ENCODE results near the gene CCDC170.

CCDC170 gene

DNA sequence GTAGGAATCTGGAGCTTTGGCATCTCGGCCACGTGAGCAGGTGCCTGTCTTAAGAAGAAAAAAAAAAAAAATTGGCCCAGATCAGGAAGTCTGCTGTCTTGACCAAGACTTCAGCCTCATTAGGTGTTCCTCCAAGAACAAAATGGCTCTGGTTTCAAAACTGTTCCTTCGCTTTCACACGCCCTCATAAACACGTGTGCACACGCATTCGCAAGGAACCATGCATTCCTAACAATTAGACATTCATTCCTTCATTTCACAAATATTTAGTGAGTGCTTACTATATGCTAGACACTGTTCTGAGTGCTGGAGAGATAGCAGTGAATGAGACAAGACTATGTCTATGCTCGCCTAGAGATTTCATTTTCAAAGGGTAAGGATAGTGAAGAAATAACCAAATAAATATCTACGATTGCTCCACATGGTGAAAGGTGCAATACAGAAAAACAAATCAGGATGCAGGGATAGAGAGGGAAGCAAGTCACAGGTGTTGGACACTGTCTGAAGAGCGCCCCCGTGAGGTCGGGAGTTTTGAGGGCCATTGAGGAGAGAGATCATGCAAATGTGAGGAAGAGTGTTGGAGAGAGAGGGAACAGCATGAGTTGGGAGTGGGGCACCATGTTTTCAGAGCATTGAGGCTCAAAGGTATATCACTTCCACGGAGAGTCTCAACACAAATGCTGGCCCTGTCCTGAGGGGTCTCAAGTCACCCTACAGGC is 53.3 kb downstream of the CCDC170 start:
- no peak for DNase-seq (ENCODE audit: low spot score)

DNA sequence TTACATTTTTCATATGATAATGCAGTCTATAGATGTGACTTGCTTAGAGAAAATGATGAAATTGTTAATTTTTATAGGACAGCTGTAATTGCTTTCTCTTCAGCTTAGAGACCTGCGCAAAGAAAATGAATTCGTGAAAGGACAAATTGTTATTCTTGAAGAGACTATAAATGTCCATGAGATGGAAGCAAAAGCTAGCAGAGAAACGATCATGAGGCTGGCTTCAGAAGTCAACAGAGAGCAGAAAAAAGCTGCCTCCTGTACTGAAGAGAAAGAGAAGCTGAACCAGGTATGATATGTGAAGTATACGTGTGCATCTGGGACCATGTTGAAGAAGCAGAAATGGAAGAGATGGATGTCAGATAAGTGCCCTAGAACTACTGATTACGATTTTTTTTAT is 54.4 kb downstream of the CCDC170 start:
- DNase-seq (ENCODE audit: low spot score): no peak

DNA sequence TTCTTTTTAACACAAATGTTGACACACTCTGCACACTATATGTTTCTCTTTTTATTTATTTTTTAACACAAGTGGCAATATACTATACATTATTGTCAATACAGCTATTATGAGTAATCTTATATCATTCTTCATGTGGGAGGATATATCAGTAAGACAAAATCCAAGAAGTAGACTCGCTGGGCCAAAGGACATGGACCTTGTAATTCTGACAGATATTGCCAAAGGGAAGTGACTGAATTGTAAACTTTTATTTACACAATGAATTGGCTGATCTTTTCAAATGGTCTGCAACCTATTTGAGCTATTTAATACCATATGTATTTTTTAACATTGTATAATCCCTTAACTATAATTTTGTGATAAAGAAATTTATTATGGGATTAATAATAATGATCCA is 56.0 kb downstream of the CCDC170 start:
- no peak for DNase-seq (ENCODE audit: low spot score)

DNA sequence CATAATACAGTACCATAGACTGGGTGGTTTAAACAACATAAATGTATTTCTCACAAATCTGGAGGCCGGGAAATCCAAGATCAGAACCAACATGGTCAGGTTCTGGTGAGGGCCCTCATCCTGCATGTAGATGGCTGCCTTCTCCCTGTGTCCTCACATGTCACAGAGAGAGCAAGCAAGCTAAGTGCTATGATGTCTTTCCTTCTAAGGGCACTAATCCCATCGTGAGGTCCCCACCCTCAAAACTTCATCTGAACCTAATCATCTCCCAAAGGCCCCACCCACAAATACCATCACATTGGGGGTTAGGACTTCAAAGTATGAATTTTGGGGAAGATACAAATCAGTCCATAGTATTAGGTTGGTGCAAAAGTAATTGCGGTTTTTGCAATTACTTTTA is 56.8 kb downstream of the CCDC170 start:
- no peak for DNase-seq (ENCODE audit: low spot score)

DNA sequence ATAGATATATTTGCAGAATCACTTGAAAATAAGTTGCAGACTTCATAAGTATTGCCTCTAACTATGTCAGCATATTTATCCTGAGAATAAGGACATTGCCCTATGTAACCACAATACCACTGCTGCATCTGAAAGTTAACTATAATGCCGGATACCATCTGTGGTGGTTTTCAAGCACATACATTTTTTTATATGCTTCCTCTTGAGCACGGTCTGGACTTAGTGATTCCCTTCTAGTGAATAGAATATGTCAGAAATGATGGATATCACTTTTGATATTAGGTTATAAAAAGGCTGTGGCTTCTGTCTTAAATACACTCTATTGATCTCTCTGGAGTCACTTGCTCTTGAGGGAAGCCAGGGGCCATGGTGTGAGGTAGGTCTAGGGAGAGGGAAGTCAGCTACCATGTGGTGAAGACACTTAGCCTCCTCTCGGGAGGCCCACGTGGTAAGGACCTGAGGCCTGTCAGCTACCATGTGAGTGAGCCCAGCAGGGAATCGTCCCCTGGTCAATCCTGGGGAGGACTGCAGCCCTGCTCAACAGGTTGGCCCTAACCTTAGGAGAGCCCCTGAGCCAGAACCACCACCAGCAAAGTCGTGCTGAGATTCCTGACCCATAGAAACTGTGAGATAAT is 57.5 kb downstream of the CCDC170 start:
- peak; percentile 5 for DNase-seq (ENCODE audit: low spot score)

DNA sequence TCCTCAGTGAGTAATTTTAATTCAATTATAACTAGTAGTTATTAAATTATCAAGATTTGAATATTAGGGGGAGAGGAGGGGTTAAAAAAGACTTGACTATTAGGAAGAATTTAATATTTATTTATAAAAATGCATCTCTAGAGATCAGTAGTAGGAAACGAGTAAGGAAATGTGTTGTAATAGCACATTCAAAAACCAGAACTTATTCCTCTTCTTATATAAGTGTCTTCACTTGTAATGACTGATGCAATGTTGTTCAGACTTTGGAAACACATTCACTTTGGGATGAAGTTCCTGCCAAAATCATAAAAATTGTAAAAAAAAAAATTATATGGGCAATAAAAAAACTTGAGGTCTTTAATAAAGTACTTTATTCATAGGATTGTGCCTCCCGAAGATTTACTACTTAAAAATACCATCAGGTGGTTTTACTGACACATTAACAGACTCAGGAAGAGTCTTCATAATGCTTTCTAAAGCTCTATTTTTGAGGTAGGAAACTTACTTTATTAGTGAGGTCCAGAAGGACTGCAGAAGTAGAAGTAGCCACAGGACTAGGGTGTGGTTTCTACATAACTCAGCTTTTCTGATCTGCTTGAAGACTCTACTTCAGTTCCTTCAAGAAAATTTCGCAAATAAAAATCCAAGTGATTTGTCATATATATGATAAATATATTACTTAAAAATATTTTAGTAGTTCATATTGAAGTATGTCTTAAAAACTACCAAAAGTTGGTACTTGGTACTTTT is 59.8 kb downstream of the CCDC170 start:
- no peak for DNase-seq (ENCODE audit: low spot score)

DNA sequence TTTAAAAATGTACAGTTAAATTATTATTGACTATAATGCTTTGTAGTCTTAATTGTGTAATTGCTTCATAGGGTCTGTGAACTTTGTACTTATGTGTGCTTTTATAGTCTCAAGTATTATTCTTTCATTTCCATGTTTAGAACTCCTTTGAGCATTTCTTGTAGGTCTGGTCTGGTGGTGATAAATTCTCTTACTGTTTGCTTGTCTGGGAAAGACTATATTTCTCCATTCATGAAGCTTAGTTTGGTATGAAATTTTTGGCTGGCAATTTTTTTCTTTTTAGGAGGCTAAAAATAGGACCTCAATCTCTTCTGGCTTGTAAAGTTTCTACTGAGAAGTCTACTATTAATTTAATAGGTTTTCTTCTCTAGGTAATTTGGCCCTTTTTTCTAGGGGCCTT is 67.4 kb downstream of the CCDC170 start:
- no peak for DNase-seq (ENCODE audit: low spot score)

DNA sequence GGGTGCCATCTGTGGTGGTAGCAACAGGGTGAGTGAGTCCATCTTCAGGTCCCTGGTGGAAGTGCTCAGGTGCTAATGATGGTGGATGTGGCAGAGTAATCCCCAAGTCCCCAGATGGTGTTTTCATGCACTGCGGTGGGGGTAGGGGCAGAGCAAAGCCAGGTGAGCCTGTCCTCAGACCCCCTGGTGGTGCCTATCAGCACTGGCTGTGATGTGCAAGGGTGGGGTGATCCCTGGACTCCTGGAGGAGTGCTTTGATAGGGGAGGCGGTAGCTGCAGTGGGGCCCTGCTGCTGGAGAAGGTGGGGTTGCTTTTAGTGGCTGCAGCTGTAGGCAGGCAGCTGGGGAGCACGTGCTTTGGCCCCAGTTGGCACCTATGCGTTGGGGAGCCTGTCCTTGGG is 70.8 kb downstream of the CCDC170 start:
- no peak for DNase-seq (ENCODE audit: low spot score)

DNA sequence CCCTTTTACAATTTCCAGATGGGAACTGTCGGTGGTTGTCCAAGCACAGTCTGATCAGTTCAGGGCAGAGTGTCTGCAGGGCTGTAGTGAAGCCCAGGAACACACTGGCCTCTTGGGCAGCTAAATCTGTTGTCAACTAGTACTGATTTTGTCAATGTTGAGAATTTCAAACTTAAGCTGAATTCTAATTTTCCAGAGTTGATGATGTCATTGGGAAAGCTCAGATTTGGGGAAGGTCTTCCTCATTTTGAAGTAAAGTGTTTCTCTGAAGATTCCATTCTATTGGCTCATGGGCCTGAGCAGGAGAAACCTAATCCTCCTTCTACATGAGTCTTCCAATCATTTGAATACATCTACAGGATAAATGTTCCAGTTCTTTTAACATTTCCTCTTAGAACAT is 72.1 kb downstream of the CCDC170 start:
- no peak for DNase-seq (ENCODE audit: low spot score)

DNA sequence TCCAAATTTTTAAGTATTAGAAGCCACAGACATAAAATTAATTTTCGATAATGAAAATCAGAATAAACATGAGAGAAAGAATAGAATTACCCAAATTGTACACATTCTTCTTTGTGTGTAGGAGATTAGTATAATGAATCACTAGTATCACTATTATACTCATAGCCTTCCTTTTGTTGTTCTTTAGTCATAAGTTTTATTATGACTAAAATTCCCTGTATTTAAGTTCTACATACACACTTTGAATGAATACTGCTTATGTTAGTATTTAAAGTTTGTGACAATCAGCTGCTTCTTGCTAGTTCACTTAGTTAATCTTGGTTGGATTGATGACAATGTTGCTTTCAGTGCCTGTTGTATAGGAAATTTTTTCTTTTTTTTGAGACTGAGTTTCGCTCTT is 72.7 kb downstream of the CCDC170 start:
- peak; percentile 22 for DNase-seq (ENCODE audit: low spot score)

DNA sequence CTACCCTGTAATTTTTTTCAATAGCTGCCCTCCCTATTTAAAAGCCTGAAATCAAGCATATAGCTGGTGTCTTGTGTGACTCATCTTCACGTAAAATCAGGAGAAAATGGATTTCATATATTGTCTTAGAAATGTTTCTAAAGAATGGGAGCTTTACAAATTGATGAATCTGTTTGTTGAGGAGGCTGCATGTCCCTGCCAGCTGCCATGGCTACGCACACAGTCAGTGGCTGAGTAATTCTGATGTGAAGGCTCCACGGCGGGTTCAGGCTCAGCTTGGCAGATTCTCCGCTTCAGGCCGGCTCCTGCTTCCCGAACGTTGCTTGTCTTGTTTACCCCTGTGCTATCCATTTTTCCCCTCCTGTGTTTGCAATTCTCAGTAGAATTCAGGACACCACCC is 82.8 kb downstream of the CCDC170 start:
- DNase-seq (ENCODE audit: low spot score): no peak

DNA sequence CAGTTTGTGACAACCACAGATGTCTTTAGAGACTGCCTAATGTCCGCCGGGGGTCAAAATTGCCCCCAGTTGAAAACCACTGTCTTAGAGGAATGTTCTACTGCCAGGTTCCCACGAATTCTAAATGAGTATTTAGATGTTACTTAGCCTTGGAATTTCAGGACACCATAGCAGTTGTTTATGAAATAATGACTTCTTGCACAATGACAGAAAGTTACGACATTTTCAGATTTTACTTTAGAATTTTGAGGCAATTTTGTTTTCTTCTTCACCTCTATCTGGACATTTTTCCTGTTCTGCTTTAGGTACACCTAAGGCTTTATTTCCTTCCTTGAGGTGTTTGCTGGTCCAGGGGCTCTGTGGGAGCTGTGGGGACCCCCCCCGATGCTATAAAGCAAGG is 83.4 kb downstream of the CCDC170 start:
- DNase-seq (ENCODE audit: low spot score): no peak

DNA sequence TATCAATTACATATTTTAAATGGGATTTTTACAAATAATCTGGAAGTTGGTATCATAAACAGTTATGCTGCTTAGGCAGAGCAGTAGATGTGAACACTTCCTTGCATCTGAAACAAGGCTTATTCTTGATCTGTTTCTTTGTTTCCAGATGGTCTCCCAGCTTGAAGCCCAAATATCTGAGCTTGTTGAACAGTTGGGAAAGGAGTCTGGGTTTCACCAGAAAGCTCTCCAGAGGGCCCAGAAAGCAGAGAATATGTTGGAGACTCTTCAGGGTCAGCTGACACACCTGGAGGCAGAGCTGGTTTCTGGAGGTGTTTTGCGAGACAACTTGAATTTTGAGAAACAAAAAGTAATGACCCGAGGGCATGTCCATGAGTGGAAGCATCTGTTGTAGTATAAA is 91.9 kb downstream of the CCDC170 start:
- DNase-seq (ENCODE audit: low spot score): no peak

DNA sequence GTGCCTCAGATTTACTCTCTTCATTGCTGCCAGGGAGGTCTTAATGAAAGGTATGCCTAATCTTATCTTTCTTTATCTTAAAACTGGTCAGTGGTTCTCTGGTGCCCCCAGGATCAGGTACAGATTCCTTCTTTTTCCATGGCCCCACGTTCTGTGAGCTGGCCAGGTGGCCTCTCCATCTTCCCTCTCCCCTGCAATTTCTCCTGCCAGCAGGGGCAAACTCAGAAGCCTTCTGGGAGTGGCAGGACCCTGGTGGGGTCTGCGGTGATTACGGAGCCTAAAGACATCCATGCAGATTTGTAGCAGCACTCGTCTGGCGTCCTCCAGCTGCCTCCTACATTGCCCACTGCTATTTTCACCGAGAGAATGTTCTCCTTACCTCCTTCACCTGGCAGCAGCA is 95.8 kb downstream of the CCDC170 start:
- DNase-seq (ENCODE audit: low spot score): no peak

DNA sequence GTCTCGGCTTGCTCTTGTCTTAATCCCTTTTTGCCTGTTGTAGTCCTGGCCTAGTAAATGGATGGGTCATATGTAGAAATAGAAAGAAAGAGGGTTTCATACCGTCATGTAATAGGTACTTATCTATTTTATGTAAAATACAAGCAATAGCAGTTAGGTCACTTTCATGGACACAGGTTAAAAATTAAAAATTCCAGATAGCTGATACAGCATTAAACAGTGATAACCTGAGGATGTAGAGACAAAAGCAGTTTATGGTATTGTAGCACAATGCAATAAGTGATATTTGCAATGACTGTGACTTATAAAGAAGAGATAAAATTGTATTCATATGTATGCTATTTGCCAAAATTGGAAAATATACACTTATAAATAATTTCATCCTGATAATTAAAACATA is 96.9 kb downstream of the CCDC170 start:
- DNase-seq (ENCODE audit: low spot score): no peak

DNA sequence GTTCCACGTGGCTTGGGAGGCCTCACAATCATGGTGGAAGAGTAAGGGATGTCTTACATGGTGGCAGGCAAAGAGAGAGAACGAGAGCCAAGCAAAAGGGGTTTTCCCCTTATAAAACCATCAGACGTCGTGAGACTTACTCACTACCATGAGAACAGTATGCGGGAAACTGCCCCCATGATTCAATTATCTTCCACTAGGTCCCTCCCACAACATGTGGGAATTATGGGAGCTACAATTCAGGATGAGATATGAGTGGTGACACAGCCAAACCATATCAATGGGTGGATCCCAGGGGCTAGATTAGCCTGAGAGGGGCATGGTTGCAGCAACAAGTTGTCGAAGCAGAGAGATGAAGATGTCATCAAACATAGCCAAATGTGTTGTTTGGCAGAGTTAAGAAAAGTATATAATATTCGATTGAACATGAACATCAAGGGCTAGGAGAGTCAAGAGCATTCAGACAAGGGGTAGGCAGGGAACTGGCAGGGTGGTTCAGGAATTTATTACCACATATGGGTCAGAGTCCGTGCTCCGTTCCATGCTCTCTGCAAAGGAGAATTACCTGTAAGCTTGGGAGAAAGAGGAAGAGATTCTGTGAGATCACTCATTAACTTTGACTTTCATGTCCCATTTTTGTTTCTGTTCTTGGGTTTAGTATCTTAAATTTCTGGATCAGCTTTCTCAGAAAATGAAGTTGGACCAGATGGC is 98.8 kb downstream of the CCDC170 start:
- DNase-seq (ENCODE audit: low spot score): no peak

DNA sequence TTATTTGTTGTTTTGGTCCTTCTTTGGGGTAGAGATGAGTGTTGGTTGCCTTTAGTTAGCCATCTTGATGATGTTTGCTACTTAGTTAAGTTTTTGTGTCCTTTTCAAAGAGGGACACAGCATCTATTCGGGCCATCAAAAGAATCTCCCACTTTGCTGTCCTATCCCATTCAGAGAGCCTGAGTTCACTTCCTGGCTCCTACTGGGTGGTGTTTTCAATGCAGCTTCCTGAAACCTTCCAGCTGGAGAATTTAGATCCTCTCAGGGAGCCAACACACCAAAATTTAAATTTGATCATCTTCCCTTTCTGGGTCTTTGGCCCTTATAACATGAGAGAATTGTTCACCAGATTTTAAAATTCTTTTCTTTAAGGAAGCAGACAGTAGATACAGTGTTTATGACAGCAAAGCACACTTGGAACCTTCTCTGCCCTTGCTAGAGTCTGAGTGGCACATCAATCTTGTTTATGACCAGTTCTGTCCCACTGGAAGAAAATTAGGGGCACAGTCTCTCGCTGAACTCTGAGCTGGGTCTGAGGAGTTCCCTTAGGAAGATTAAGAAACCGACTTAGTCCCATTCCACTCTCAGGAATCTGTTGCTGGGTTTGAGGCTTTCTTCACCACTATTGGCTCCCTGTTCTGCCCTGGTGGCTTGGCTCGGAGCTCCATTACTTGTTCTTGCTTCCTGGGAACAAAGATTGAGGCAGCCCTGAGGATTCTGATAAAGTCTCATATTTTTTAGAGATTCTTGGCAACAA is 115.5 kb downstream of the CCDC170 start:
- DNase-seq (ENCODE audit: low spot score): no peak

DNA sequence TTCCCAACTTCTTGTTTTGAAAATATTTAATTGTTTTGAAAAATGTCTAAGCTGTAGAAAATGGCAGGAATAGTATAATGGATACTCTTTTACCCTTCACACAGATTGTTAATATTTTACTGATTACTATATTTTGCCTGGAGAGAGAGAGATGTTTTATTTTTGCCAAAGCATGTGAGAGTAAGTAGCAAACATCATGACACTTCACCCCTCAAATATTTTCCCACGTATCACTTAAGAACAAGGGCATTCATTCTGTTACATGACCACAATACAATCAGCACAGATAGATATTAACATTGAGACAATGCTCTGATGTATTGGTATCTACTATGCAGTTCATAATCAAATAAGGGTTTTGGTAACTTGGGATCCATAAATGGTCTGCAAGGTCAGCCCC is 116.5 kb downstream of the CCDC170 start:
- no peak for DNase-seq (ENCODE audit: low spot score)

DNA sequence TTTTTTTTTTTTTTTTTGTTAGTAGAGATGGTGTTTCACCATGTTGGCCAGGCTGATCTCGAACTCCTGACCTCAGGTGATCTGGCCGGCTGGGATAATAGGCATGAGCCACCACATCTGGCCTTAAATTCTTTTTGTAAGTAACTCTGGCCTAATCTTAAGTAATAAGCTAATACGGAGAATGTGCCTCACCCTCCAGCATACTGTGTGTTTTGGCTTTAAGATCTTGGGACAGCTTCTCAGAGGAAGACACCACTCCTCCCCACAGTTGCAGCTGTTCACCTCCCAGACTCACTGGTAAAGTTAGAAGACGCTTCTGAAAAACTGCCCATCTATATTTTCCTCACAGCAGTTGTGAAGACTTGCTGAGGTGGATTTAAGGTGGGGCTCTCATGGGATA is 120.8 kb downstream of the CCDC170 start:
- no peak for DNase-seq (ENCODE audit: low spot score)

DNA sequence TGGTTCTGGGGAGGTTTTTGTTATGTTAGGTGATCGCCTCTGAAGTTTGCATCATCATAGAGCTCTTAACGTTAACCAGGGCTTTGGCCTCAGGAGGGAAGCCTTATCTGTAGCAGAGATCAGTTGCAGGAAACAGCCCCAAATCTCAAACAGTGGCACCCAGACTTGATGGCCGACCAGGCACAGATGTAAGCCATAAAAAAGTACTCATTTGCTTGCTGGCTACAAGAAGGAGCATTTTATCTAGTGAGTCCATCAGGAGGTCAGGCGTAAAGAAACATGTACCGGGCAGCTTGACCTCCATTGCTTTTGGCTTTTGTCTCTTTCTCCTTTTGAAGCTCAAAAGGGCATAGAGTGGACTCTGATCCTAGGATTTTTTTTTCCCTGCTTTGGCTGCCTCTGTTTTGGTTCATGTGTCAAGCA is 122.3 kb downstream of the CCDC170 start:
- DNase-seq (ENCODE audit: low spot score): no peak

DNA sequence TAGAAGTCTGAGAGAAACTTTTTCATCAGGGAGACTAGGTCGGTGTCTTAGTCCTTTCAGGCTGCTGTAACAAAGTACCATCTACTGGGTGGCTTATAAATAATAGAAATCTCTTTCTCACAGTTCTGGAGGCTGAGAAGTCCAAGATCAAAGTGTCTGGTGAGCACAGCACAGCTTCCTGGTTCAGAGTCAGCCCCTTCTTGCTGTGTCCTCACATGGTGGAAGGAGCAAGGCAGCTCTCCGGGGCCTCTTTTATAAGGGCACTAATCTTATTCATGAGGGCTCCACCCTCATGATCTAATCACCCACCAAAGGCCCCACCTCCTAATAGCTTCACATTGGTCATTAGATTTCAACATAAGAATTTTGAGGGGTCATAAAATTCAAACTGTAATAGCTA is 122.8 kb downstream of the CCDC170 start:
- DNase-seq (ENCODE audit: low spot score): no peak

DNA sequence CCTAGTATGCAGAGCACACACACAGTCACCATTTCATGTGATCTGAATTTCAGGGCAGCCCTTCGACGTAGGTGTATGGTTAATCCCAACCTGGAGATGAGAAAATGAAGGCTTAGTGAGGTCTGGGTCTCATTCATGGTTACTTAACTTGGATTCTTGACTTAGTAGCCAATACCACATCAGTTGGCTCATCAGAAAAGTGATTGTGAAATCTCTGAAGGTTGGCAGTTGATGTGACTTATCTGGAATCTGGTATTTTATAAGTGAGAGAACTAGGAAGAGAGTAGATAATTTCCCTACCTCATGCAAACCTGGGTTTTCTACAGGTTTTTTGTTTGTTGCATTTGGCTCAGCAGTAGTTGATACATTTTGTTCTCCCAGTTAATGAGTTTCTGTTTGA is 123.7 kb downstream of the CCDC170 start:
- no peak for DNase-seq (ENCODE audit: low spot score)

Measured in activated CD4-positive, alpha-beta T cell treated with anti-CD3 and anti-CD28 coated beads, Interleukin-2, Interleukin-4, amounts not matched to agents 100 ng/mL and 50 ng/mL, durations not matched to agents 16 hours and 8 hours (primary cell).